Activated CD4-positive, alpha-beta memory T cell treated with anti-CD3 and anti-CD28 coated beads, Interleukin-2, amount 10 ng/mL, durations not matched to agents 7 days and 5 days (primary cell): ENCODE data around the gene TERC. TPM values are rescaled to one million over a fixed set of nuclear protein-coding genes. Genes with fewer than 3 reads are reported as not detected.

Experiments used
- CTCF ChIA-PET: fragments of 350-600 bp; sonication (Branson Sonifier 250); formaldehyde crosslinking; loops from one replicate; lab custom pipeline; 2021; ENCODE audit warnings: antibody characterized with exemption, inconsistent platforms; lab: Charles Lee
- POLR2A ChIA-PET: fragments of 350-600 bp; sonication (Branson Sonifier 250); formaldehyde crosslinking; loops from one replicate; lab custom pipeline; 2021; ENCODE audit warnings: antibody characterized with exemption; lab: Charles Lee
- DNase-seq: peaks from one replicate; pipeline ENCODE4 v3.0.0-alpha.2; 2020
- H3K27ac Mint-ChIP-seq: one replicate; pipeline ENCODE4 v1.8.0; 2021; ENCODE audit warnings: mild to moderate bottlenecking, mixed read lengths
- H3K27me3 Mint-ChIP-seq: one replicate; pipeline ENCODE4 v1.8.0; 2021; ENCODE audit warnings: mixed read lengths
- H3K36me3 Mint-ChIP-seq: one replicate; pipeline ENCODE4 v1.8.0; 2021; ENCODE audit warnings: low read depth, mixed read lengths
- H3K4me1 Mint-ChIP-seq: one replicate; pipeline ENCODE4 v1.8.0; 2021; ENCODE audit warnings: mixed read lengths
- H3K4me3 Mint-ChIP-seq: one replicate; pipeline ENCODE4 v1.8.0; 2021; ENCODE audit warnings: mild to moderate bottlenecking, mixed read lengths
- H3K9me3 Mint-ChIP-seq: one replicate; pipeline ENCODE4 v1.8.0; 2021; ENCODE audit warnings: mixed read lengths
- total RNA-seq, 2 experiments: library from RNA; stranded (reverse); gene quantifications; one replicate each; pipeline ENCODE4 v1.2.3, GENCODE V29; 2021

TERC gene
- 1 to 10 TPM; 1.9 to 4.0 TPM for total RNA-seq

GRCh38 chr3:169764882-169765612 is at the start of gene TERC:
Gene TERC (minus strand): TSS chr3:169765060.
- Mint-ChIP-seq H3K27me3 (no peaks in the 10 kb centered on the region), H3K4me3 (peak within 1 kb of the TSS; percentile 96), H3K36me3 (no peaks in the 10 kb centered on the region), H3K9me3 (peaks cover 2% of the 10 kb centered on the region), H3K4me1 (peaks cover 42% of the 10 kb centered on the region), H3K27ac (peak within 1 kb of the TSS; percentile 97)
- CTCF ChIA-PET, result no interaction called here
- peak; percentile 92 for DNase-seq
- POLR2A ChIA-PET, result interaction anchor here (0.9 to 4.3 kb wide), 10 partner anchors 8 to 653 kb away, joined by 3 to 53 read pairs (median 10); partner anchors contain the start of genes LRRC34, LRRIQ4, MYNN and PHC3

DNA sequence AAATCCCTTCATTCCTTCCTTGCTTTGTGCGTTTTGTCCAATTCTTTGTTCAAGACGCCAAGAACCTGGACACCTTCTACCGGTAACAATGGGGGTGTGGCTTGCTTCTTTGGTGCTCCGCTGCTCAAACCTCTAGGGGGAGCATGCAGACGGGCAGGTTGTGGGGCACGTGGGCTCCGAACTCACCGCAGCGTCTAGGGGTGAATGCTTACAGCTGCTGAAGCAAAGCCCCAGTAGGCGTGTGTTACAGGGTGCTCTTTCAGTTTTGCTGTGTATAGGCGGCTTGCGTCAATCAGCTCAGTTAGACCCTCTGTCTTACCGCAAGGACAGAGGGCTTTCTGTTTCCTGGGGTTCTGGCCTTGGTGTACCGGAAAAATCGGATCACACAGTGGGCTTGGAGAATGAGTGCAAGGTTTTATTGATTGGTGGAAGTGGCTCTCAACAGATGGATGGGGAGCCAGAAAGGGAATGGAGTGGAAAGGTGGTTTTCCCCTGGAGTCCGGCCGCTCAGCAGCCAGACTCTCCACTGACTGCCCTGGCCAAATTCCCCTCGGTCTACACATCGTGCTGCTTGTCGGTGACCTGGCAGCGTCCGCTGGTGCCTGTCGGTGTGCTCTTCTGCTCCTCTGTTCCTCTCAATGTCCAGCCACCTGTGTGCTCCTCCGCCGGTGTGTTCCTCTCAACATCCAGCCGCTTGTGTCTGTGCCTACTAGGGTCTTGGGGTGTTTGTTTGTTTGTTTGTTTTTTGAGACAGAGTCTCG is 49.1 kb upstream of the TERC start:
- peak overlapping the region; percentile 70 for H3K4me3 Mint-ChIP-seq
- POLR2A ChIA-PET, result interaction anchor here (2.5 to 6.4 kb wide), 4 partner anchors 33 to 49 kb away, joined by 10 to 83 read pairs (median 22); partner anchors contain the start of genes ACTRT3, MYNN and TERC
- CTCF ChIA-PET, result interaction anchor here (0.6 to 2.3 kb wide), 7 partner anchors 8 to 153 kb away, joined by 3 to 6 read pairs (median 3); partner anchors contain the start of gene SEC62
- H3K4me1 Mint-ChIP-seq, result peaks cover 43% of the 10 kb centered on the region
- H3K27ac Mint-ChIP-seq, result peak overlapping the region; percentile 83
- peaks cover 7% of the 10 kb centered on the region for H3K36me3 Mint-ChIP-seq
- peaks cover 9% of the 10 kb centered on the region for H3K9me3 Mint-ChIP-seq
- DNase-seq, result peak; percentile 84
- H3K27me3 Mint-ChIP-seq, result peaks cover 25% of the 10 kb centered on the region

DNA sequence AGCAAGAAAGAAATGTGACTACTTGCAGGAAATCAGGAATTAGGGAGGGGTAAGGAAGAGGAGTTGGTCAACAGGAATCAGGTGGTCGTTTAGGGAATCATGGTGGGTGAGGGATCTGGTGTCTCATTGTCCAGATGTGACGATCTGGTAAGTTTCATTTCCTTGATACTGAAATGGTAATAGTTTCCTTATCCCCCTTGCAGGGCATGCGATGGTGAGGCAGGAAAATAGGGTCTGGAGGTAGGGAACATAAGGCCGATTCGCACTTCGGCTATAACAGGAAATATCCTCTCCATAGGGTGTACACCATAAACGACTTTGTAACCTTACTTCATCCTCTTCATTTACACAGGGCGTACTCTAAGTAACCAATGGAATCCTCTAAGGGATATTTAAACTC is 48.4 kb upstream of the TERC start:
- Mint-ChIP-seq H3K4me3 (peak overlapping the region; percentile 70), H3K4me1 (peaks cover 49% of the 10 kb centered on the region), H3K36me3 (peaks cover 9% of the 10 kb centered on the region), H3K27ac (peak overlapping the region; percentile 83), H3K27me3 (peaks cover 18% of the 10 kb centered on the region), H3K9me3 (peaks cover 9% of the 10 kb centered on the region)
- POLR2A ChIA-PET, result interaction anchor here (1.1 to 6.4 kb wide), 6 partner anchors 30 to 154 kb away, joined by 3 to 83 read pairs (median 12); partner anchors contain the start of genes ACTRT3, MYNN, SEC62 and TERC
- CTCF ChIA-PET, result interaction anchor here (1.2 to 3.0 kb wide), 5 partner anchors 9 to 41 kb away, joined by 3 to 10 read pairs (median 3); partner anchors contain the start of gene MYNN
- DNase-seq, result no peak

DNA sequence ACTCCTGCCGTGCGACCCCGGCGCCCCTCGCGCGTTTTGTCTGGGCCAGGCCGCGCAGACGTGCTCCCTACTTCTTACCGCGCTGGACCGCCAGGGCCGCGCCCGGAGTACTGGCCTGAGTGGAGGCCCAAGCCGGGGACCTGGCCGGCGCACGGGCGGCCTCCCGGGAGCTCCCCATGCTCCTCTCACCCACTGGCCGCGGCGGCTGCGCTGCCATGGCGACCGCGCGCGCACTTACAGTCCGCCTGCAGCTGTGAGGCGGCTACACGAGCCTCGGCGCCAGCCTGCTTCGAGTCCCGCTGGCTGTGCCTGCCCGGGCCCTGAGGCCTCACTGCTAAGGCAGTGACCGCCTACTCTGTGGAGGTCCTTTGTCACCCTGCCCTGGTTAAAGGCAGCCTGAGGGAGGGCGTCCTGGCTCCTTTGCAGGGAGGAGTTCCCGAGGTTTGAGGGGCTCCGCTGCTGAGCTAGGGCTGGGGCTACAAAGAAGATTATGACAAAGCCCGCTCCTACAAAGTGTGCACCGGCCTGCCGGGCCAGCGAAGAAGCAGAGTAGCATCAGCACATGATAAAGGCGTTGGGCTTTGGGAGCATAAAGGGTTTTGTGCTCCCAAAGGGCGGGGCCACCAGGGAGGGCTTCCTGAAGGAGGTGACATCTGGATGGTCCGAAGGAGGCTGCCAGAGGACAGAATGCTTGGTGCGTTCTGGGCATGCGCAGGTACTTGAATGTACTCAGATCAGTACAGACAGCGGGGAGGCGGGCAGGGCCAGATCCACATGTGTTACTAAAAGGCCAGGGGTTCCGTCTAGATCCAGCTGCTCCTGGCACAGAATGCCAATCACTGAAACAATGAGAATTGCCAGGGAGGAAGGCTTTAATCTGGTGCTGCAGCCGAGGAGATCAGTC is 47.7 kb upstream of the TERC start, which contains the start of the genes LRRC34 and LRRIQ4:
Gene LRRC34 (minus strand): TSS at position 573 of the 904 bp plus-strand sequence. CDS start 356 bp downstream, at position 217.
Gene LRRIQ4 (plus strand): TSS at position 539 of the 904 bp plus-strand sequence. CDS start 9,052 bp downstream, outside the sequence.
- Mint-ChIP-seq H3K27ac (peak within 1 kb of the TSS; percentile 83), H3K4me3 (peak within 1 kb of the TSS; percentile 70), H3K36me3 (peaks cover 11% of the 10 kb centered on the region), H3K27me3 (peaks cover 13% of the 10 kb centered on the region), H3K9me3 (peaks cover 9% of the 10 kb centered on the region), H3K4me1 (peaks cover 53% of the 10 kb centered on the region)
- CTCF ChIA-PET, result interaction anchor here (0.7 to 3.0 kb wide), 10 partner anchors 9 to 563 kb away, joined by 3 to 10 read pairs (median 4); partner anchors contain the start of genes MYNN and SEC62
- peak; percentile 85 for DNase-seq
- POLR2A ChIA-PET, result interaction anchor here (1.0 to 6.4 kb wide), 9 partner anchors 9 to 1057 kb away, joined by 3 to 83 read pairs (median 6); partner anchors contain the start of genes ACTRT3, MYNN, SEC62 and TERC

DNA sequence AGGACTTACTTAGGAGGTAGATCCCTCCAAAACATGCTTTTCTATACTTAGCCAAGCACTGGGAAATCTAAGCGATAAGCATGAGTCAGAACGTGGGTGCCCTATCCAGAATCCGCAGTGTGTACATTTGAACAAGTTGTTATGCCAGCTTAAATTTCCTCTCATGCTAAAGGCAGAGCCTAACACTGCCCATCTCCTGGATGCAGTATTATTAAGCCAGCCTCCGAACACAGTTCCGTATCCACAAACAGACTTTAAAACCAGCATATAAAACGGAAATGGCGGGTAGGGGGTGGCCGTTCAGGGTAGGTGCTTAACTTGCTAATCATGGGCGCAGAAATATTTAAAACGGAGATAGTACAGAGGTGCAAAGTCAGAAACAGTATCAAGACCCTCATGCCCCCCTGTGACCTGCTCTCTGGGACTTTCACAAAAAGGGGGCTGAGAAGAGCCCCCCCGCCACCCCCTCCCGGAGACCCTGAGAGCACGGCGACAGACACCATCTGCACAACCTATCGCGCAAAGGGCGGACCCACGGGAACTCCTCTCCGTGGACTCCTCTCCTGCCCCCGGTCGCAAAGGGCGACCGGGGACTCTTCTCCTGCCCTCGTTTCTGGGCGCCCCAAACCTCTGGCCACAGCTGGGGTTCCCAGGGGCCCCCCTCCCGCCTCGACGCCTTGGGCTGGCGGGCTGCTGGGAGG is 46.9 kb upstream of the TERC start:
- Mint-ChIP-seq H3K27ac (peak overlapping the region; percentile 65), H3K9me3 (peaks cover 9% of the 10 kb centered on the region), H3K27me3 (peaks cover 9% of the 10 kb centered on the region), H3K36me3 (peaks cover 11% of the 10 kb centered on the region), H3K4me3 (peak overlapping the region; percentile 70), H3K4me1 (peaks cover 53% of the 10 kb centered on the region)
- ChIA-PET POLR2A (interaction anchor here (0.8 to 6.4 kb wide), 9 partner anchors 9 to 1057 kb away, joined by 3 to 83 read pairs (median 6); partner anchors contain the start of genes ACTRT3, MYNN, SEC62 and TERC), CTCF (interaction anchor here (0.7 to 3.0 kb wide), 8 partner anchors 10 to 564 kb away, joined by 3 to 10 read pairs (median 4); partner anchors contain the start of genes MYNN and SEC62)
- peak; percentile 36 for DNase-seq

- POLR2A ChIA-PET, result interaction anchor here (1.2 to 6.4 kb wide), 4 partner anchors 28 to 45 kb away, joined by 3 to 83 read pairs (median 6); partner anchors contain the start of genes MYNN and TERC
Observed at GRCh38 chr3:169809230-169809795, 44.5 kb upstream of the TERC start.

GRCh38 chr3:169804681-169805080 is 39.8 kb upstream of the TERC start:
- CTCF ChIA-PET, result interaction anchor here (0.8 kb wide), 1 partner anchor 9 kb away, joined by 3 read pairs; no protein-coding TSS in a partner anchor
- H3K36me3 Mint-ChIP-seq, result peaks cover 14% of the 10 kb centered on the region
- peaks cover 16% of the 10 kb centered on the region for H3K4me1 Mint-ChIP-seq
- POLR2A ChIA-PET, result interaction anchor here (2.2 kb wide), 1 partner anchor 31 kb away, joined by 9 read pairs; the partner anchor contains the start of gene MYNN
- no peak for DNase-seq
- no peaks in the 10 kb centered on the region for H3K27me3 Mint-ChIP-seq
- H3K4me3 Mint-ChIP-seq, result no peak overlapping the region
- no peaks in the 10 kb centered on the region for H3K9me3 Mint-ChIP-seq
- H3K27ac Mint-ChIP-seq, result no peak overlapping the region

More at GRCh38 chr3:169809230-169809795, 44.5 kb upstream of the TERC start:
- Mint-ChIP-seq H3K4me1 (peaks cover 52% of the 10 kb centered on the region), H3K9me3 (no peaks in the 10 kb centered on the region), H3K27me3 (no peaks in the 10 kb centered on the region), H3K27ac (peak overlapping the region; percentile 67), H3K4me3 (peak overlapping the region; percentile 2), H3K36me3 (peaks cover 6% of the 10 kb centered on the region)
- CTCF ChIA-PET, result interaction anchor here (0.8 to 1.1 kb wide), 2 partner anchors 15 to 145 kb away, joined by 3 read pairs; no protein-coding TSS in a partner anchor
- no peak for DNase-seq

DNA sequence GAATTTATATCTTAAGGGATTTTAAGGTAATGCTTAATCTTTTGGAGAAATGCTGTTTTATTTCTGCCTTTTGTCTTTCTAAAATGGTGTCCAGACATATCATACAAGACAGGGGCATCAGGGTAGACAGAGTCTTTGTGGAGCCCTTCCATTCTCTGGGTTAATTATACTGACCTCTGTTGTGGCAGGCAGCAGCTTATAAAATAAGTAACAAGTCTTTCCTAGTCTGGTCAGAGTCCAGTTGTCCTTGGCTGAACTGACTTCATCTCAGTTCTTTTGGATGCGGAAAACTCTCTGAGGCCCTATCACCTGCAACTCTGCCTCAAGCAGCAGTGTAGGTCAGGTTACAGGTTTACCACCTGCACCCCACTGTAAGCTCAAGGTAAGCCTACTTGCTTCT is 27.5 kb upstream of the TERC start:
- Mint-ChIP-seq H3K27ac (no peak overlapping the region), H3K36me3 (peaks cover 51% of the 10 kb centered on the region), H3K9me3 (no peaks in the 10 kb centered on the region), H3K4me1 (peaks cover 25% of the 10 kb centered on the region), H3K27me3 (no peaks in the 10 kb centered on the region), H3K4me3 (no peak overlapping the region)
- ChIA-PET POLR2A (no interaction called here), CTCF (no interaction called here)
- no peak for DNase-seq

DNA sequence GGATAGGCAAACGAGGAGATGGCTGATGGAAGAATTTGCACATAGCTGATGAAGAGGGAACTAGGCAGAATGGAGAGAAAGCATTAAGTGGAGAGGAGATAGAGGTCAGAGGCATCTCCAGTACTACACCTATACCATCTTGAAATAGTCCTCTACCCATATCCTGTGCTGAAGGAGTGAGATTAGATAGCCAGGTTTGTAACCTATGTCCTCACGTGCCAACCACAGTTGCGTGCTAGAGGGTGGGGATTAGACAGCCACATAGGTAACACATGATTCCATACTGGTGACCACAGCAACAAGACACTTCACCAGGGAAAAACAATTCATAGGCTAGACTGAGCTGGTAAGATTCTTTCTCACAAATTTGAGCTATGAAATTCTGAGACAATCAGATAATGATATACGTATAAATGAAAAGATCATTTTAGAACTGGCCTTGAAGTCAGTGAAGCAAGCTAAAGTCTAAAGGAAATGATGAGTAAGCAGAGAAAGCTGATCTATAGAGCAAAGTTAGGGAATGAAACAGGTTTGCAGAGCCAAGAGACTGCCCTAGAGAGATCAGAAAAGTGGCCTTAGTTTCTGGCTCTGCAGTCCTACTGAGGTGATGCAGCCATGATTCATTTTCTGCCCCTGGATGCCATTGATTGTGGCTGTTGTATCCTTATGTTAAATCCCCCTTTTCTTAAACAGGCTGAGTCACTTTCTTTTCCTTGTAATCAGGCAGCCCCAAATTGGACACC is 26.0 kb upstream of the TERC start:
- no peak for DNase-seq
- POLR2A ChIA-PET, result interaction anchor here (0.9 to 1.0 kb wide), 2 partner anchors 15 to 18 kb away, joined by 3 to 4 read pairs; partner anchors contain the start of gene MYNN
- Mint-ChIP-seq H3K4me3 (no peak overlapping the region), H3K36me3 (peaks cover 60% of the 10 kb centered on the region), H3K4me1 (peaks cover 27% of the 10 kb centered on the region), H3K9me3 (no peaks in the 10 kb centered on the region), H3K27ac (no peak overlapping the region), H3K27me3 (no peaks in the 10 kb centered on the region)
- CTCF ChIA-PET, result no interaction called here

GRCh38 chr3:169790219-169790618 is 25.4 kb upstream of the TERC start:
- H3K9me3 Mint-ChIP-seq, result no peaks in the 10 kb centered on the region
- H3K4me1 Mint-ChIP-seq, result peaks cover 29% of the 10 kb centered on the region
- no peak for DNase-seq
- no peak overlapping the region for H3K4me3 Mint-ChIP-seq
- H3K27ac Mint-ChIP-seq, result no peak overlapping the region
- peaks cover 66% of the 10 kb centered on the region for H3K36me3 Mint-ChIP-seq
- ChIA-PET POLR2A (interaction anchor here (1.0 kb wide), 1 partner anchor 15 kb away, joined by 3 read pairs; no protein-coding TSS in a partner anchor), CTCF (no interaction called here)
- no peaks in the 10 kb centered on the region for H3K27me3 Mint-ChIP-seq
